Thyroid gland (tissue), 4 donors: ENCODE data around the gene CCDC158. TPM values are rescaled to one million over a fixed set of nuclear protein-coding genes. Genes with fewer than 3 reads are reported as not detected.

Experiments
- DNase-seq, 2 donors: peaks; one replicate each; pipeline ENCODE4 v3.0.0-alpha.2; 2019
- H3K27ac ChIP-seq, 3 donors: fragments of 200-600 bp; sonication (generic); 1 replicate in 2 of 3; 2 replicates in 1 of 3; pipeline ENCODE4 v1.5.1; 2016 to 2019; ENCODE audit warnings: mild to moderate bottlenecking in 1 of 3, moderate library complexity in 1 of 3
- H3K27me3 ChIP-seq: fragments of 200-600 bp; sonication (generic); one replicate; pipeline ENCODE4 v1.5.1; 2019
- H3K36me3 ChIP-seq, 2 donors: fragments of 200-600 bp; sonication (generic); one replicate each; pipeline ENCODE4 v1.5.1; 2016 to 2019
- H3K4me1 ChIP-seq, 2 donors: fragments of 200-600 bp; sonication (generic); one replicate each; pipeline ENCODE4 v1.5.1; 2017 to 2019
- H3K4me3 ChIP-seq, 3 donors: fragments of 200-600 bp; sonication (generic); replicated peaks in 1 of 3; 1 replicate in 2 of 3; 2 replicates in 1 of 3; pipeline ENCODE4 v1.5.1; 2016; ENCODE audit warnings: mild to moderate bottlenecking in 1 of 3
- H3K9me3 ChIP-seq: fragments of 200-600 bp; sonication (generic); one replicate; pipeline ENCODE4 v1.5.1; 2017
- POLR2A ChIP-seq, 2 donors: fragments of 450-650 bp; IDR thresholded peaks; one replicate each; pipeline ENCODE4 v1.6.1; 2017; ENCODE audit warnings: antibody characterized with exemption in 2 of 2, mild to moderate bottlenecking in 2 of 2, moderate library complexity in 1 of 2
- WGBS, 2 donors: methylation state at CpG; one replicate each; pipeline ENCODE4 v1.1.5; 2017; 5-methylcytosine and 5-hydroxymethylcytosine counted together
- intact Hi-C: fragments of 100-400 bp; cut with DNase I; formaldehyde crosslinking; loops from one replicate; pipeline ENCODE4 v1.15.1; 2023
- small RNA-seq: library from RNA; depleted of rRNA; stranded (forward); fragments of <200 nt; gene quantifications from one replicate; pipeline ENCODE3, GENCODE V24; 2016
- total RNA-seq, 4 donors: library from RNA; depleted of rRNA; stranded (reverse); fragments of >200 nt; gene quantifications; one replicate each; pipeline ENCODE4 v1.2.3, GENCODE V29; 2016
- TF ChIP-seq, protein P1 (sequence below), 6 experiments: fragments of 200-600 bp in 3 of 6; fragments of 450-650 bp in 3 of 6; sonication (generic) in 3 of 6; IDR thresholded peaks; one replicate each; pipeline ENCODE4 v1.5.1; 2016 to 2019; ENCODE audit warnings: antibody characterized with exemption in 6 of 6, mild to moderate bottlenecking in 2 of 6, inconsistent platforms in 1 of 6, moderate library complexity in 1 of 6

The CCDC158 gene
- total RNA-seq, 4 donors from 2014 or later: 2.0 to 5.8 (median 3.5) TPM

DNA sequence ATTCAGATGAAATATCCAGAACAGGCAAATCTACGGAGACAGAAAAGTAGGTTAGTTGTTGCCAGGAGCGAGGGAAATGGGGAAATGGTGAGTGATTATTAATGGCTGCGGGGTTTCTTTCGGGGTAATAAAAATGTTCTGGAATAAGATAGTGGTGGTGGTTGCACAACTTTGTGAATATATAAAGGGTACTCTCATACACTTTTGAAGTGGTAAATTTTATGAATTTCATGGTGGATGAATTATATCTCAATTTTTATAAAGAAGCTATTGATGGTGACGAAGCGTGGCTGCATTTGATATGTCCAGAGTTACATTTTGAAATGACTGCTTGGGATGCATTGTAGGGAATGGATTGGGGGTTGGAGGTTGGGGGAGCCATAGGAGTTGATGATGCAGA is 153.1 kb downstream of the CCDC158 start:
- no peaks in the 10 kb centered on the region for H3K36me3 ChIP-seq
- intact Hi-C loops: no loop called here
- 96 to 98% methylated on average over 6 of the region's 6 CpGs for WGBS, 2 donors

DNA sequence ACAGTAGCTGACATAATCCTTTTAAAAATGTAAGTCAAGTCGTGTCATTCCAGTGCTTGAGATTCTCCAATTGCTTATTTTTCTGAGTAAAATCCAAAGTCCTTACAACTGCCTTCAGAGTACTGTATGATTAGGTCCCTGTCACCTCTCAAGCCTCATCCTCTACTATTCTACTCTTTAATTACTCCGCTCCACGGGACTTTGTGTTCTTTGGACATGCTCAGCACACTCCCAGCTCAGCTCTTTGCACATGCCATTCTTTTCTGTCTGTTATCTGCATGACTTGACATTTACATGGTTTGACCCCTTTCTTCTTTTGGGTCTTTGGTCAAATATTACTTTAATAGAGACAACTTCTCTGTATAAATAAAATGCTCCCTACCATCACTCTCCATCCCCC is 154.3 kb downstream of the CCDC158 start:
- no peaks in the 10 kb centered on the region for H3K36me3 ChIP-seq
- WGBS, 2 donors: 66 to 68% methylated on average over 3 of the region's 3 CpGs
- no peak overlapping the region for H3K4me3 ChIP-seq
- no peaks in the 10 kb centered on the region for H3K9me3 ChIP-seq
- H3K27me3 ChIP-seq: no peaks in the 10 kb centered on the region
- DNase-seq: no peak
- no peak overlapping the region for H3K27ac ChIP-seq
- no peaks in the 10 kb centered on the region for H3K4me1 ChIP-seq
- intact Hi-C loops: no loop called here
- TF ChIP-seq POLR2A (IDR thresholded peaks at IDR 0.05): no peak
- TF ChIP-seq, protein P1, sequence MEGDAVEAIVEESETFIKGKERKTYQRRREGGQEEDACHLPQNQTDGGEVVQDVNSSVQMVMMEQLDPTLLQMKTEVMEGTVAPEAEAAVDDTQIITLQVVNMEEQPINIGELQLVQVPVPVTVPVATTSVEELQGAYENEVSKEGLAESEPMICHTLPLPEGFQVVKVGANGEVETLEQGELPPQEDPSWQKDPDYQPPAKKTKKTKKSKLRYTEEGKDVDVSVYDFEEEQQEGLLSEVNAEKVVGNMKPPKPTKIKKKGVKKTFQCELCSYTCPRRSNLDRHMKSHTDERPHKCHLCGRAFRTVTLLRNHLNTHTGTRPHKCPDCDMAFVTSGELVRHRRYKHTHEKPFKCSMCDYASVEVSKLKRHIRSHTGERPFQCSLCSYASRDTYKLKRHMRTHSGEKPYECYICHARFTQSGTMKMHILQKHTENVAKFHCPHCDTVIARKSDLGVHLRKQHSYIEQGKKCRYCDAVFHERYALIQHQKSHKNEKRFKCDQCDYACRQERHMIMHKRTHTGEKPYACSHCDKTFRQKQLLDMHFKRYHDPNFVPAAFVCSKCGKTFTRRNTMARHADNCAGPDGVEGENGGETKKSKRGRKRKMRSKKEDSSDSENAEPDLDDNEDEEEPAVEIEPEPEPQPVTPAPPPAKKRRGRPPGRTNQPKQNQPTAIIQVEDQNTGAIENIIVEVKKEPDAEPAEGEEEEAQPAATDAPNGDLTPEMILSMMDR (IDR thresholded peaks at IDR 0.05): no peak

More for the DNA sequence above, 153.1 kb downstream of the CCDC158 start:
- no peak overlapping the region for H3K27ac ChIP-seq
- H3K9me3 ChIP-seq: no peaks in the 10 kb centered on the region
- no peak overlapping the region for H3K4me3 ChIP-seq
- H3K4me1 ChIP-seq: no peaks in the 10 kb centered on the region
- H3K27me3 ChIP-seq: no peaks in the 10 kb centered on the region
- TF ChIP-seq, protein P1 (IDR thresholded peaks at IDR 0.05): no peak
- TF ChIP-seq POLR2A (IDR thresholded peaks at IDR 0.05): no peak
- no peak for DNase-seq

DNA sequence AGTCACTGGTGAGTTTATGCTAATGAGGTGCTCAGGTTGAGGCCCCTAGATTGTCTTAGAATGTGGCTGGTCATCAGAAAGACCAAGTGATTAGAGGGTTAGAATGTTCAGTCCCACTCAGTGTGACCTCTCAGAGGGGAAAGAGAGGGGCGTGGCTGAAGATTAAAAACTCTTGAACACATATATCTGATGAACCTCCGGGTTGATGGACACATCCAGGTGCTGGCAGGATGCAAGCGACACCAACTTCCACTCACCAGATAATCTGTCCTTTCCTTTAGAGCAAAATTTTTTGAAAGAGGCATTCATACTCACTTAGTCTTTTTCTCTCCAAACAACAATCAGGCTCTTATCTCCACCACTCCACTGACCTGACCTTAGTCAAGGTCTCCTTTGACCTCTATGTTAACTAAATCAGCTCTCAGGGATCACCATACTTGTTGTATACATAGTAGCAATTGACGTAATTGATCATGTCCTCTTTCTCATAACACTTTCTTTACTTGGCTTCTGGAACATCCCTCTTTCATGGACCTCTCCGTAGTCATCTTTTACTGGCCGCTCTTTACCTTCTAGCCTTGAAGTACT is 155.2 kb downstream of the CCDC158 start:
- H3K27ac ChIP-seq: no peak overlapping the region
- TF ChIP-seq, protein P1 (IDR thresholded peaks at IDR 0.05): no peak
- TF ChIP-seq POLR2A (IDR thresholded peaks at IDR 0.05): no peak
- H3K36me3 ChIP-seq: no peaks in the 10 kb centered on the region
- H3K4me1 ChIP-seq: no peaks in the 10 kb centered on the region
- no peaks in the 10 kb centered on the region for H3K27me3 ChIP-seq
- no peak for DNase-seq
- no peak overlapping the region for H3K4me3 ChIP-seq
- WGBS, 2 donors: 84 to 87% methylated on average over 6 of the region's 6 CpGs
- intact Hi-C loops: no loop called here
- no peaks in the 10 kb centered on the region for H3K9me3 ChIP-seq

Small RNAs within 50 kb of the gene (small RNA-seq; reads per million reads assigned to genes)
- gene RF00278: not detected
- not detected for gene RNU6-1000P

Other genes starting within 250 kb of the CCDC158 start
- 100 to 1,000 TPM; 178 to 271 (median 206) TPM for gene SCARB2, start 207.3 kb downstream of the CCDC158 start, total RNA-seq
- 10 to 100 TPM in 3 of 4 donors, 1 to 10 TPM in 1; 9.7 to 16.9 (median 13.7) TPM for gene FAM47E, start 169.4 kb downstream of the CCDC158 start, total RNA-seq
- 1 to 10 TPM; 1.0 to 2.5 (median 1.4) TPM for gene STBD1, start 114.4 kb downstream of the CCDC158 start, total RNA-seq
- gene SHROOM3, start 14.1 kb upstream of the CCDC158 start, total RNA-seq: 10 to 100 TPM; 41.7 to 77.8 (median 62.0) TPM